PC-9 (cell line): ENCODE measurements around the gene KIDINS220. TPM values are rescaled to one million over a fixed set of nuclear protein-coding genes. Genes with fewer than 3 reads are reported as not detected.

Source experiments
- BruUV-seq: library from RNA; stranded (reverse); fragments of 400-500 nt; replicated peaks from 2 replicates; lab custom pipeline; 2021; lab: Mats Ljungman, UMichigan
- CTCF ChIA-PET: fragments of 300-600 bp; sonication (Branson Sonifier 250); formaldehyde crosslinking; loops from one replicate; lab custom pipeline; 2022; ENCODE audit warnings: antibody characterized with exemption; lab: Charles Lee
- POLR2A ChIA-PET: fragments of 300-600 bp; sonication (Branson Sonifier 250); formaldehyde crosslinking; loops from one replicate; lab custom pipeline; 2022; ENCODE audit warnings: antibody characterized with exemption; ENCODE audit not compliant: unreplicated experiment; lab: Charles Lee
- DNase-seq, 2 experiments: peaks; one replicate each; pipeline versions ENCODE4 v3.0.0 to v3.0.0-alpha.2; 2015 to 2022; ENCODE audit warnings: mixed read lengths in 1 of 2
- H2AFZ ChIP-seq: fragments of 200-600 bp; sonication (generic); 2 replicates; pipeline ENCODE4 v1.8.1; 2017; ENCODE audit warnings: antibody characterized with exemption
- H3F3A ChIP-seq: fragments of 200-600 bp; sonication (generic); 2 replicates; pipeline ENCODE4 v1.8.1; 2017; ENCODE audit warnings: antibody characterized with exemption, mild to moderate bottlenecking, low read depth; ENCODE audit not compliant: insufficient read depth
- H3K27ac ChIP-seq: fragments of 200-600 bp; sonication (generic); 2 replicates; pipeline ENCODE4 v1.6.1; 2016; ENCODE audit warnings: mixed run types
- H3K27me3 ChIP-seq: fragments of 200-600 bp; sonication (generic); 2 replicates; pipeline ENCODE4 v1.6.1; 2016; ENCODE audit warnings: low read depth, mixed run types; ENCODE audit not compliant: insufficient read depth
- H3K36me3 ChIP-seq: fragments of 200-600 bp; sonication (generic); 2 replicates; pipeline ENCODE4 v1.6.1; 2016; ENCODE audit warnings: low read depth, mixed run types
- H3K4me1 ChIP-seq: fragments of 200-600 bp; sonication (generic); replicated peaks from 2 replicates; pipeline ENCODE4 v1.6.1; 2016; ENCODE audit warnings: mixed run types; ENCODE audit not compliant: insufficient read depth
- H3K4me2 ChIP-seq: fragments of 200-600 bp; sonication (generic); 2 replicates; pipeline ENCODE4 v1.6.1; 2017; ENCODE audit warnings: mixed run types
- H3K4me3 ChIP-seq: fragments of 200-600 bp; sonication (generic); 2 replicates; pipeline ENCODE4 v1.6.1; 2016; ENCODE audit warnings: mixed run types
- H3K79me2 ChIP-seq: fragments of 200-600 bp; sonication (generic); 2 replicates; pipeline ENCODE4 v1.6.1; 2017; ENCODE audit warnings: low read depth, mixed run types
- H3K9me2 ChIP-seq: fragments of 200-600 bp; sonication (generic); 2 replicates; pipeline ENCODE4 v1.8.1; 2017; ENCODE audit warnings: mild to moderate bottlenecking; ENCODE audit not compliant: insufficient read depth
- H3K9me3 ChIP-seq: fragments of 200-600 bp; sonication (generic); 2 replicates; pipeline ENCODE4 v1.8.1; 2016; ENCODE audit warnings: low read depth; ENCODE audit not compliant: insufficient read depth
- H4K20me1 ChIP-seq: fragments of 200-600 bp; sonication (generic); 2 replicates; pipeline ENCODE4 v1.8.1; 2017; ENCODE audit not compliant: insufficient read depth
- CTCF ChIP-seq: fragments of 200-600 bp; sonication (generic); conservative IDR thresholded peaks from 2 replicates; pipeline ENCODE4 v1.6.1; 2017; ENCODE audit warnings: mixed run types, antibody characterized with exemption, mild to moderate bottlenecking, moderate library complexity
- EZH2 ChIP-seq: fragments of 200-600 bp; sonication (generic); IDR thresholded peaks from 2 replicates; pipeline ENCODE4 v1.8.0; 2017; ENCODE audit warnings: antibody characterized with exemption, low read depth
- intact Hi-C: fragments of 100-400 bp; cut with micrococcal nuclease; formaldehyde crosslinking; loops from one replicate; pipeline ENCODE4 v1.10.0; 2022; ENCODE audit not compliant: unreplicated experiment
- total RNA-seq: library from RNA; stranded (reverse); gene quantifications from 2 replicates; pipeline ENCODE4 v1.2.3, GENCODE V29; 2021

The KIDINS220 gene
- total RNA-seq, 1 experiment from 2014 or later, result 13.9 TPM

- no peaks in the 10 kb centered on the region for H3K4me1 ChIP-seq
- DNase-seq, result no peak
These were observed 22.8 kb upstream of the KIDINS220 start for GRCh38 chr2:8860239-8860638.

GRCh38 chr2:8858910-8859309 is 21.5 kb upstream of the KIDINS220 start:
- Histone ChIP-seq H3K27ac (no peak overlapping the region), H3K9me3 (no peaks in the 10 kb centered on the region), H2AFZ (no peak overlapping the region), H3K27me3 (no peaks in the 10 kb centered on the region), H3K36me3 (0 out of 2 replicates have a peak, but pooled peaks cover 11% of the 10 kb centered on the region), H3F3A (no peaks in the 10 kb centered on the region; the same call in 1 of the 2 replicates), H3K9me2 (no peaks in the 10 kb centered on the region), H3K4me1 (no peaks in the 10 kb centered on the region), H3K79me2 (no peaks in the 10 kb centered on the region), H3K4me2 (no peak overlapping the region), H3K4me3 (no peak overlapping the region), H4K20me1 (no peaks in the 10 kb centered on the region)
- no TSS peak for BruUV-seq
- intact Hi-C loops, result no loop called here
- CTCF ChIA-PET, result no interaction called here
- TF ChIP-seq EZH2, result no peak
- no peak for DNase-seq
- POLR2A ChIA-PET, result no interaction called here

More at GRCh38 chr2:8860239-8860638, 22.8 kb upstream of the KIDINS220 start:
- no peak overlapping the region for H3K27ac ChIP-seq
- intact Hi-C loops, result no loop called here
- no peaks in the 10 kb centered on the region for H3F3A ChIP-seq
- H3K36me3 ChIP-seq, result 0 out of 2 replicates have a peak, but pooled peaks cover 11% of the 10 kb centered on the region
- no TSS peak for BruUV-seq
- H3K79me2 ChIP-seq, result no peaks in the 10 kb centered on the region
- no peaks in the 10 kb centered on the region for H3K27me3 ChIP-seq
- no peaks in the 10 kb centered on the region for H3K9me3 ChIP-seq
- H2AFZ ChIP-seq, result no peak overlapping the region
- no peaks in the 10 kb centered on the region for H3K9me2 ChIP-seq
- CTCF ChIA-PET, result no interaction called here
- no peak overlapping the region for H3K4me3 ChIP-seq
- H4K20me1 ChIP-seq, result no peaks in the 10 kb centered on the region
- TF ChIP-seq CTCF (no peak), EZH2 (no peak)
- POLR2A ChIA-PET, result interaction anchor here (0.7 kb wide), 1 partner anchor 147 kb away, joined by 3 read pairs; no protein-coding TSS in a partner anchor
- H3K4me2 ChIP-seq, result no peak overlapping the region

GRCh38 chr2:8858264-8858663 is 20.9 kb upstream of the KIDINS220 start:
- intact Hi-C loops, result no loop called here
- no peak overlapping the region for H3K4me3 ChIP-seq
- no peaks in the 10 kb centered on the region; the same call in 1 of the 2 replicates for H3F3A ChIP-seq
- ChIA-PET CTCF (no interaction called here), POLR2A (no interaction called here)
- H4K20me1 ChIP-seq, result no peaks in the 10 kb centered on the region
- H2AFZ ChIP-seq, result no peak overlapping the region
- no peaks in the 10 kb centered on the region for H3K27me3 ChIP-seq
- H3K4me1 ChIP-seq, result no peaks in the 10 kb centered on the region
- H3K9me2 ChIP-seq, result no peaks in the 10 kb centered on the region
- no TSS peak for BruUV-seq
- no peak overlapping the region for H3K4me2 ChIP-seq
- TF ChIP-seq EZH2, result no peak
- TF ChIP-seq CTCF, result no peak
- 0 out of 2 replicates have a peak, but pooled peaks cover 5% of the 10 kb centered on the region for H3K36me3 ChIP-seq
- H3K9me3 ChIP-seq, result no peaks in the 10 kb centered on the region
- no peak overlapping the region for H3K27ac ChIP-seq
- H3K79me2 ChIP-seq, result no peaks in the 10 kb centered on the region
- no peak for DNase-seq

GRCh38 chr2:8857709-8858108 is 20.3 kb upstream of the KIDINS220 start:
- Histone ChIP-seq H2AFZ (no peak overlapping the region), H3K9me2 (no peaks in the 10 kb centered on the region), H3K27ac (no peak overlapping the region), H3K36me3 (0 out of 2 replicates have a peak, but pooled peaks cover 5% of the 10 kb centered on the region), H3F3A (no peaks in the 10 kb centered on the region; the same call in 1 of the 2 replicates), H3K79me2 (no peaks in the 10 kb centered on the region), H3K27me3 (no peaks in the 10 kb centered on the region), H3K4me2 (no peak overlapping the region), H4K20me1 (no peaks in the 10 kb centered on the region), H3K4me3 (no peak overlapping the region), H3K4me1 (no peaks in the 10 kb centered on the region), H3K9me3 (no peaks in the 10 kb centered on the region)
- CTCF ChIA-PET, result no interaction called here
- intact Hi-C loops, result no loop called here
- no peak for DNase-seq
- POLR2A ChIA-PET, result no interaction called here
- TF ChIP-seq EZH2 (no peak), CTCF (no peak)
- no TSS peak for BruUV-seq
